HEK293 (cell line): ENCODE results near the gene TMEM255A.

Experiments
- FEZF1 ChIP-seq: fragments of 450-650 bp; formaldehyde crosslinking; IDR thresholded peaks from 2 replicates; pipeline ENCODE4 v1.5.1; 2016; ENCODE audit warnings: missing biosample characterization, missing genetic modification characterization
- IKZF3 ChIP-seq: fragments of 450-650 bp; IDR thresholded peaks from 2 replicates; pipeline ENCODE4 v1.5.0; 2018; ENCODE audit warnings: missing biosample characterization, mild to moderate bottlenecking, missing genetic modification characterization, moderate library complexity
- KLF10 ChIP-seq: fragments of 450-650 bp; IDR thresholded peaks from 2 replicates; pipeline ENCODE4 v1.5.1; 2018; ENCODE audit warnings: missing biosample characterization, mild to moderate bottlenecking, missing genetic modification characterization
- MYNN ChIP-seq: fragments of 450-650 bp; formaldehyde crosslinking; IDR thresholded peaks from 2 replicates; pipeline ENCODE4 v1.5.1; 2016; ENCODE audit warnings: missing biosample characterization, missing genetic modification characterization, borderline replicate concordance
- REPIN1 ChIP-seq: fragments of 450-650 bp; formaldehyde crosslinking; IDR thresholded peaks from 2 replicates; pipeline ENCODE4 v1.5.1; 2017; ENCODE audit warnings: missing biosample characterization, missing genetic modification characterization, low read depth
- SALL2 ChIP-seq: fragments of 450-650 bp; formaldehyde crosslinking; IDR thresholded peaks from 2 replicates; pipeline ENCODE4 v1.5.0; 2017; ENCODE audit warnings: missing biosample characterization, mild to moderate bottlenecking, missing genetic modification characterization, borderline replicate concordance
- SP2 ChIP-seq: fragments of 450-650 bp; formaldehyde crosslinking; IDR thresholded peaks from 2 replicates; pipeline ENCODE4 v1.5.1; 2016; ENCODE audit warnings: missing biosample characterization, missing genetic modification characterization
- YY2 ChIP-seq: fragments of 450-650 bp; formaldehyde crosslinking; IDR thresholded peaks from 2 replicates; pipeline ENCODE4 v1.5.1; 2016; ENCODE audit warnings: missing biosample characterization, missing genetic modification characterization
- ZBTB48 ChIP-seq: fragments of 450-650 bp; formaldehyde crosslinking; IDR thresholded peaks from 2 replicates; pipeline ENCODE4 v1.5.1; 2016; ENCODE audit warnings: missing biosample characterization, missing genetic modification characterization
- ZFP3 ChIP-seq: fragments of 450-650 bp; formaldehyde crosslinking; IDR thresholded peaks from 2 replicates; pipeline ENCODE4 v1.5.1; 2016; ENCODE audit warnings: low read depth, missing biosample characterization, missing genetic modification characterization
- ZNF112 ChIP-seq: fragments of 450-650 bp; formaldehyde crosslinking; IDR thresholded peaks from 2 replicates; pipeline ENCODE4 v1.5.0; 2017; ENCODE audit warnings: missing biosample characterization, missing genetic modification characterization
- ZNF19 ChIP-seq: fragments of 450-650 bp; formaldehyde crosslinking; IDR thresholded peaks from 2 replicates; pipeline ENCODE4; 2016; ENCODE audit warnings: missing biosample characterization, missing genetic modification characterization, low read depth
- ZNF211 ChIP-seq: fragments of 450-650 bp; formaldehyde crosslinking; IDR thresholded peaks from 2 replicates; pipeline ENCODE4 v1.5.1; 2016; ENCODE audit warnings: low read depth, missing biosample characterization, missing genetic modification characterization
- ZNF214 ChIP-seq: fragments of 450-650 bp; formaldehyde crosslinking; IDR thresholded peaks from 2 replicates; pipeline ENCODE4 v1.5.1; 2017; ENCODE audit warnings: missing biosample characterization, mild to moderate bottlenecking, missing genetic modification characterization, borderline replicate concordance
- ZNF350 ChIP-seq: fragments of 450-650 bp; formaldehyde crosslinking; IDR thresholded peaks from 2 replicates; pipeline ENCODE4 v1.5.0; 2017; ENCODE audit warnings: missing biosample characterization, mild to moderate bottlenecking, missing genetic modification characterization
- ZNF366 ChIP-seq: fragments of 450-650 bp; formaldehyde crosslinking; conservative IDR thresholded peaks from 2 replicates; pipeline ENCODE4 v1.5.1; 2016; ENCODE audit warnings: missing biosample characterization, missing genetic modification characterization
- ZNF404 ChIP-seq: fragments of 450-650 bp; formaldehyde crosslinking; IDR thresholded peaks from 2 replicates; pipeline ENCODE4 v1.5.1; 2017; ENCODE audit warnings: missing biosample characterization, missing genetic modification characterization
- ZNF433 ChIP-seq: fragments of 450-650 bp; formaldehyde crosslinking; IDR thresholded peaks from 2 replicates; pipeline ENCODE4 v1.5.1; 2016; ENCODE audit warnings: missing biosample characterization, missing genetic modification characterization, low read depth
- ZNF510 ChIP-seq: fragments of 450-650 bp; formaldehyde crosslinking; IDR thresholded peaks from 2 replicates; pipeline ENCODE4 v1.5.1; 2018; ENCODE audit warnings: mild to moderate bottlenecking, missing genetic modification characterization, missing biosample characterization; ENCODE audit not compliant: insufficient replicate concordance
- ZNF629 ChIP-seq: fragments of 450-650 bp; formaldehyde crosslinking; IDR thresholded peaks from 2 replicates; pipeline ENCODE4 v1.5.1; 2017; ENCODE audit warnings: missing biosample characterization, missing genetic modification characterization
- ZNF677 ChIP-seq: fragments of 450-650 bp; IDR thresholded peaks from 2 replicates; pipeline ENCODE4 v1.5.0; 2018; ENCODE audit warnings: missing biosample characterization, mild to moderate bottlenecking, missing genetic modification characterization, moderate library complexity
- ZNF776 ChIP-seq: fragments of 450-650 bp; formaldehyde crosslinking; IDR thresholded peaks from 2 replicates; pipeline ENCODE4 v1.5.0; 2017; ENCODE audit warnings: missing biosample characterization, missing genetic modification characterization, borderline replicate concordance
- TF ChIP-seq, protein P1 (sequence below): fragments of 450-650 bp; formaldehyde crosslinking; IDR thresholded peaks from 2 replicates; pipeline ENCODE4 v1.5.1; 2017; ENCODE audit warnings: missing biosample characterization, missing genetic modification characterization
- TF ChIP-seq, protein P2 (sequence below): fragments of 450-650 bp; formaldehyde crosslinking; IDR thresholded peaks from 2 replicates; pipeline ENCODE4 v1.5.1; 2016; ENCODE audit warnings: missing biosample characterization, missing genetic modification characterization
- TF ChIP-seq, protein P3 (sequence below): fragments of 450-650 bp; formaldehyde crosslinking; IDR thresholded peaks from 2 replicates; pipeline ENCODE4 v1.5.1; 2016; ENCODE audit warnings: missing biosample characterization, missing genetic modification characterization
- TF ChIP-seq, protein P4 (sequence below): fragments of 450-650 bp; formaldehyde crosslinking; IDR thresholded peaks from 2 replicates; pipeline ENCODE4 v1.5.1; 2016; ENCODE audit warnings: missing biosample characterization, missing genetic modification characterization

The TMEM255A gene

DNA sequence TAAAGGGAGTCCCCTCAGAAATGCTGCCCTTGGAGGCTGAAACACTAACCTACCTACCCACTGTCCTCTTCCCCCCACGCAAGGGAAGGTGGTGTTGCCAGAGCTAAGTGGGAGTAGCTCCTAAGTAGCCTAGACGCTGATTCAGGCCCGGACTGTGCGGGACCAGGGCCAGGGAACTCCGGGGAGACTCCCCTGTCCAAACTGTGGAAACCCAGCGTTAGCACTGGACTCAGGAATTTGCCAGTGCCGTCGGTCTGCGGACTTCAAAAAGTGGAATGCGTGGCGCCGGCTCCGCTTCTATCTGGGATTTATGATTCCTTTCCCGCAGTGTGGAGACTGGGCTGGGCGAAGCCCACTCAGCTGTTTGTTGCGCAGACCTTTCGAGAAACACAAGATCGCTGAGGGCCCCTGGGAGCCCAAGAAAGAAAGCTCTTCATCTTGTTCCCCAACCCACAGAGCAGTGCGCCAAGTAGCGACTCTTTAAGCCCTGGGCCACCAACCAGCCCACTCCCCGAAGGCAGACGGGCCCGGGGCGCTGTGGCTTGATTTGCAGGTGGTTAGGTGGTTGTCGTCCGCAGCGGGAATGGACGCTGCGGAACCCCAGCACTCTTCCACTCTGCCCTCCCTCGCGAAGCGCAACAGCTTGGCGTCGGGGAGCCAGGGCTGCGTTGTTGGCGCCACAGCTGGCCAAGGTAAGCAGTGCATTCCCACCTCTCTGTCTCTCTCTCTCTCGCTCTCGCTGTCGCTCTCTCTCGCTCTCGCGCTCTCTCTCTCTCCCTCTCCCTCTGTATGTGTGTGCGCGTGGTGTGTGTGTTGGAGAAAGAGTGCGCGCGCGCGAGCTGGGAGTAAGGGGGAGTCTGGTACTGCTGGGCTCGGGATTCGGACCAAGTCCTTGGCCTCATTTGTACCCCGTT lies 2.0 kb downstream of the TMEM255A start (continued):
- TF ChIP-seq, protein P1, sequence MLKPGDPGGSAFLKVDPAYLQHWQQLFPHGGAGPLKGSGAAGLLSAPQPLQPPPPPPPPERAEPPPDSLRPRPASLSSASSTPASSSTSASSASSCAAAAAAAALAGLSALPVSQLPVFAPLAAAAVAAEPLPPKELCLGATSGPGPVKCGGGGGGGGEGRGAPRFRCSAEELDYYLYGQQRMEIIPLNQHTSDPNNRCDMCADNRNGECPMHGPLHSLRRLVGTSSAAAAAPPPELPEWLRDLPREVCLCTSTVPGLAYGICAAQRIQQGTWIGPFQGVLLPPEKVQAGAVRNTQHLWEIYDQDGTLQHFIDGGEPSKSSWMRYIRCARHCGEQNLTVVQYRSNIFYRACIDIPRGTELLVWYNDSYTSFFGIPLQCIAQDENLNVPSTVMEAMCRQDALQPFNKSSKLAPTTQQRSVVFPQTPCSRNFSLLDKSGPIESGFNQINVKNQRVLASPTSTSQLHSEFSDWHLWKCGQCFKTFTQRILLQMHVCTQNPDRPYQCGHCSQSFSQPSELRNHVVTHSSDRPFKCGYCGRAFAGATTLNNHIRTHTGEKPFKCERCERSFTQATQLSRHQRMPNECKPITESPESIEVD = no peak
- TF ChIP-seq REPIN1 (tag by site-specific recombination) = no peak
- TF ChIP-seq SP2 (tag by site-specific recombination) = no peak
- TF ChIP-seq MYNN (tag by site-specific recombination) = no peak; the same call in 1 of the 2 replicates
- TF ChIP-seq, protein P2, sequence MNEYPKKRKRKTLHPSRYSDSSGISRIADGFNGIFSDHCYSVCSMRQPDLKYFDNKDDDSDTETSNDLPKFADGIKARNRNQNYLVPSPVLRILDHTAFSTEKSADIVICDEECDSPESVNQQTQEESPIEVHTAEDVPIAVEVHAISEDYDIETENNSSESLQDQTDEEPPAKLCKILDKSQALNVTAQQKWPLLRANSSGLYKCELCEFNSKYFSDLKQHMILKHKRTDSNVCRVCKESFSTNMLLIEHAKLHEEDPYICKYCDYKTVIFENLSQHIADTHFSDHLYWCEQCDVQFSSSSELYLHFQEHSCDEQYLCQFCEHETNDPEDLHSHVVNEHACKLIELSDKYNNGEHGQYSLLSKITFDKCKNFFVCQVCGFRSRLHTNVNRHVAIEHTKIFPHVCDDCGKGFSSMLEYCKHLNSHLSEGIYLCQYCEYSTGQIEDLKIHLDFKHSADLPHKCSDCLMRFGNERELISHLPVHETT (tag by site-specific recombination) = no peak
- peak; percentile 89 for TF ChIP-seq ZNF366 (tag by site-specific recombination)
- no peak for TF ChIP-seq ZNF433 (tag by site-specific recombination)
- peak; percentile 64 for TF ChIP-seq ZBTB48 (tag by site-specific recombination)
- no peak for TF ChIP-seq ZNF112 (tag by site-specific recombination)
- no peak for TF ChIP-seq ZNF214 (tag by site-specific recombination)
- TF ChIP-seq ZNF776 = peak; percentile 21; the same call in 1 of the 2 replicates
- TF ChIP-seq, protein P3, sequence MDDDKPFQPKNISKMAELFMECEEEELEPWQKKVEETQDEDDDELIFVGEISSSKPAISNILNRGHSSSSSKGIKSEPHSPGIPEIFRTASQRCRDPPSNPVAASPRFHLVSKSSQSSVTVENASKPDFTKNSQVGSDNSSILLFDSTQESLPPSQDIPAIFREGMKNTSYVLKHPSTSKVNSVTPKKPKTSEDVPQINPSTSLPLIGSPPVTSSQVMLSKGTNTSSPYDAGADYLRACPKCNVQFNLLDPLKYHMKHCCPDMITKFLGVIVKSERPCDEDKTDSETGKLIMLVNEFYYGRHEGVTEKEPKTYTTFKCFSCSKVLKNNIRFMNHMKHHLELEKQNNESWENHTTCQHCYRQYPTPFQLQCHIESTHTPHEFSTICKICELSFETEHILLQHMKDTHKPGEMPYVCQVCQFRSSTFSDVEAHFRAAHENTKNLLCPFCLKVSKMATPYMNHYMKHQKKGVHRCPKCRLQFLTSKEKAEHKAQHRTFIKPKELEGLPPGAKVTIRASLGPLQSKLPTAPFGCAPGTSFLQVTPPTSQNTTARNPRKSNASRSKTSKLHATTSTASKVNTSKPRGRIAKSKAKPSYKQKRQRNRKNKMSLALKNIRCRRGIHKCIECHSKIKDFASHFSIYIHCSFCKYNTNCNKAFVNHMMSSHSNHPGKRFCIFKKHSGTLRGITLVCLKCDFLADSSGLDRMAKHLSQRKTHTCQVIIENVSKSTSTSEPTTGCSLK (tag by site-specific recombination) = no peak
- peak; percentile 62 for TF ChIP-seq YY2
- TF ChIP-seq KLF10 (tag by site-specific recombination) = no peak
- TF ChIP-seq, protein P4, sequence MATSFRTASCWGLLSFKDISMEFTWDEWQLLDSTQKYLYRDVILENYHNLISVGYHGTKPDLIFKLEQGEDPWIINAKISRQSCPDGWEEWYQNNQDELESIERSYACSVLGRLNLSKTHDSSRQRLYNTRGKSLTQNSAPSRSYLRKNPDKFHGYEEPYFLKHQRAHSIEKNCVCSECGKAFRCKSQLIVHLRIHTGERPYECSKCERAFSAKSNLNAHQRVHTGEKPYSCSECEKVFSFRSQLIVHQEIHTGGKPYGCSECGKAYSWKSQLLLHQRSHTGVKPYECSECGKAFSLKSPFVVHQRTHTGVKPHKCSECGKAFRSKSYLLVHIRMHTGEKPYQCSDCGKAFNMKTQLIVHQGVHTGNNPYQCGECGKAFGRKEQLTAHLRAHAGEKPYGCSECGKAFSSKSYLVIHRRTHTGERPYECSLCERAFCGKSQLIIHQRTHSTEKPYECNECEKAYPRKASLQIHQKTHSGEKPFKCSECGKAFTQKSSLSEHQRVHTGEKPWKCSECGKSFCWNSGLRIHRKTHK (tag by site-specific recombination) = no peak
- TF ChIP-seq IKZF3 = peak; percentile 61; the same call in 1 of the 2 replicates
- no peak for TF ChIP-seq ZNF677 (tag by site-specific recombination)
- TF ChIP-seq ZNF211 (tag by site-specific recombination) = no peak
- no peak for TF ChIP-seq ZNF510 (tag by site-specific recombination)
- TF ChIP-seq ZNF629 (tag by site-specific recombination) = 0 out of 2 replicates have a peak, but pooled peaks have one; percentile 65
- no peak for TF ChIP-seq SALL2 (tag by site-specific recombination)
- no peak for TF ChIP-seq FEZF1 (tag by site-specific recombination)
- TF ChIP-seq ZNF404 (tag by site-specific recombination) = no peak
- no peak for TF ChIP-seq ZNF350 (tag by site-specific recombination)
- TF ChIP-seq ZNF19 (tag by site-specific recombination) = peak; percentile 78; the same call in 1 of the 2 replicates
- no peak for TF ChIP-seq ZFP3
